Activated CD4-positive, CD25-positive, alpha-beta regulatory T cell (primary cell): ENCODE measurements around the gene SPG11.

ENCODE experiments used
- DNase-seq, 4 experiments: peaks; one replicate each; lab custom pipeline; 2025; lab: John Stamatoyannopoulos, UW

The SPG11 gene

GRCh38 chr15:44519537-44519936 lies 143.9 kb downstream of the SPG11 start:
- DNase-seq: no peak

DNA sequence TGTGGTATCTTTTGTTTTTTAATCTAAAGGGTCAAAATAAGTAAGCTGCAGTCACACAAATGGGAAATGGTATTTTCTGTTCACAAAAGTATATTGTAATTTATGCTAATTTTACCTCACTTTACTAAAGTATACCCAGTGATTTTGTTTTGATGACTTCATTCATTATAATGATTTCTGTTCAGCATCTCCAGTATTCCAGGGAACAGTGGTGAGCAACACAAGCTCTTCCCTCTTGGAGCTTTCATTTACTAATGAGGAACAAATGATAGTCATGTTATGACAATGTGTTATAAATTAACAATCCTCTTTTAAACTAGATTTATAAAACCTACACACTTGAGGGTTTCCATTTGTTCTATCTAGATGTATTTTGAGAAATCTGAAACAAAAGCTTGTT lies 147.0 kb downstream of the SPG11 start:
- no peak for DNase-seq
